Lung (tissue), 12 donors: ENCODE data around the gene GTPBP3. TPM values are rescaled to one million over a fixed set of nuclear protein-coding genes. Genes with fewer than 3 reads are reported as not detected.

Experiments
- ATAC-seq: fragments of 200-7000 bp; cut with Tn5 transposase; one replicate; pipeline ENCODE4 v1.9.1; 2020; ENCODE audit warnings: moderate number of reproducible peaks; ENCODE audit not compliant: insufficient read depth, low FRiP score
- DNase-seq, 3 donors: peaks; one replicate each; pipeline ENCODE4 v3.0.0-alpha.2; 2013 to 2017
- H3K27ac ChIP-seq, 2 donors: one replicate each; pipeline ENCODE4 v1.5.1; 2013; ENCODE audit warnings: mild to moderate bottlenecking in 2 of 2, moderate library complexity in 2 of 2, control low read depth in 1 of 2, inconsistent platforms in 1 of 2, low read depth in 1 of 2, low read length in 1 of 2
- H3K27me3 ChIP-seq, 3 donors: one replicate each; pipeline ENCODE4 v1.5.1; 2013; ENCODE audit warnings: low read length in 2 of 3; ENCODE audit not compliant: control insufficient read depth in 3 of 3, insufficient read depth in 3 of 3
- H3K36me3 ChIP-seq, 4 donors: one replicate each; pipeline ENCODE4 v1.5.1; 2013; ENCODE audit warnings: low read length in 4 of 4, mild to moderate bottlenecking in 1 of 4, moderate library complexity in 1 of 4; ENCODE audit not compliant: control insufficient read depth in 4 of 4, insufficient read depth in 4 of 4
- H3K4me1 ChIP-seq, 5 donors: one replicate each; pipeline ENCODE4 v1.5.1; 2013; ENCODE audit warnings: low read length in 5 of 5, mild to moderate bottlenecking in 2 of 5, moderate library complexity in 1 of 5; ENCODE audit not compliant: control insufficient read depth in 5 of 5, insufficient read depth in 5 of 5
- H3K4me3 ChIP-seq: one replicate; pipeline ENCODE4 v1.5.1; 2013; ENCODE audit warnings: mild to moderate bottlenecking, control low read depth, moderate library complexity
- H3K9ac ChIP-seq, 2 donors: one replicate each; pipeline ENCODE4 v1.5.1; 2013; ENCODE audit warnings: low read length in 2 of 2, control low read depth in 1 of 2; ENCODE audit not compliant: insufficient read depth in 1 of 2
- H3K9me3 ChIP-seq, 4 donors: one replicate each; pipeline ENCODE4 v1.5.1; 2013; ENCODE audit warnings: low read length in 3 of 4, mild to moderate bottlenecking in 1 of 4, moderate library complexity in 1 of 4; ENCODE audit not compliant: control insufficient read depth in 4 of 4, insufficient read depth in 3 of 4
- CTCF ChIP-seq: IDR thresholded peaks from 2 replicates; pipeline ENCODE4 v1.5.1; 2012; ENCODE audit warnings: mild to moderate bottlenecking; ENCODE audit errors: control extremely low read depth, extremely low read depth
- WGBS, 2 donors: extraction: QIAGEN DNeasy Blood & Tissue Kit; methylation state at CpG; one replicate each; pipeline ENCODE4 v1.1.7; 2013; 5-methylcytosine and 5-hydroxymethylcytosine counted together
- polyA plus RNA-seq, 2 donors: library from polyadenylated mRNA; stranded (reverse); fragments of 200-250 nt; gene quantifications; one replicate each; pipeline ENCODE4 v1.2.1, GENCODE V29; 2013
- total RNA-seq, 2 donors: library from RNA; depleted of rRNA in 1 of 2; stranded (reverse); fragments of >200 nt in 1 of 2; gene quantifications; one replicate each; pipeline ENCODE4 v1.2.1, GENCODE V29; 2014 to 2021
- donor health status: control.
- donor health status: control.
- donor health status: Bipolar disorder and iron deficiency.
- donor health status: healthy.
- donor health status: DM: yes; HTN: yes; CAD: no.

The GTPBP3 gene
- total and polyA plus RNA-seq, 4 donors = 13.3 to 24.1 (median 18.2) TPM

GRCh38 chr19:17339088-17339741 is 1.9 kb downstream of the GTPBP3 start:
- DNase-seq (no peak), ATAC-seq (no peak)
- peaks cover 0 to 15% (median 5%) of the 10 kb centered on the region in 5 donors for H3K4me1 ChIP-seq
- H3K27me3 ChIP-seq = no peaks in the 10 kb centered on the region
- H3K4me3 ChIP-seq = no peak overlapping the region
- no peak overlapping the region for H3K27ac ChIP-seq
- 93% methylated on average over 34 of the region's 34 CpGs for WGBS, 2 donors
- no peak overlapping the region for H3K9ac ChIP-seq
- TF ChIP-seq CTCF = no peak
- H3K9me3 ChIP-seq = no peaks in the 10 kb centered on the region
- H3K36me3 ChIP-seq = peaks cover 0 to 8% (median 2%) of the 10 kb centered on the region in 4 donors

- DNase-seq (no peak), ATAC-seq (no peak)
- Histone ChIP-seq H3K27me3 (no peaks in the 10 kb centered on the region), H3K27ac (no peak overlapping the region), H3K9me3 (no peaks in the 10 kb centered on the region), H3K4me1 (peaks cover 0 to 11% (median 5%) of the 10 kb centered on the region in 5 donors), H3K9ac (no peak overlapping the region), H3K36me3 (peaks cover 0 to 8% (median 2%) of the 10 kb centered on the region in 4 donors), H3K4me3 (no peak overlapping the region)
- 83 to 88% methylated on average over 21 of the region's 21 CpGs for WGBS, 2 donors
- TF ChIP-seq CTCF = no peak
Observed at GRCh38 chr19:17340302-17340870, 3.0 kb downstream of the GTPBP3 start.

- ATAC-seq (no peak), DNase-seq (no peak)
- Histone ChIP-seq H3K4me1 (peaks cover 0 to 11% (median 5%) of the 10 kb centered on the region in 5 donors), H3K9ac (no peak overlapping the region), H3K27me3 (no peaks in the 10 kb centered on the region), H3K27ac (no peak overlapping the region), H3K4me3 (no peak overlapping the region), H3K9me3 (no peaks in the 10 kb centered on the region), H3K36me3 (peaks cover 0 to 8% (median 2%) of the 10 kb centered on the region in 4 donors)
- no peak for TF ChIP-seq CTCF
- WGBS, 2 donors = 79 to 84% methylated on average over 17 of the region's 17 CpGs
Observed at GRCh38 chr19:17340871-17341357, 3.6 kb downstream of the GTPBP3 start.
